Measurements from ENCODE around the gene BLVRB. TPM values are rescaled to one million over a fixed set of nuclear protein-coding genes. Genes with fewer than 3 reads are reported as not detected.
"Not testable (repeated sequence)": the region's sequence is repeated elsewhere in the genome, so short reads cannot be mapped to it uniquely, and the experiment has no call there.

BLVRB gene
- total and polyA plus RNA-seq, 9 donors = 16.8 to 135 (median 75.5) TPM

GRCh38 chr19:40410030-40410389 is 55.5 kb downstream of the BLVRB start:
- peak in 1 of 5 donors; percentile 19 for DNase-seq
- WGBS, 3 donors = 68 to 71% (median 69%) methylated on average over 9 of the region's 9 CpGs
- no peak for TF ChIP-seq POLR2A (IDR thresholded peaks at IDR 0.05)
- no peak for TF ChIP-seq CTCF (IDR thresholded peaks at IDR 0.05)
- TF ChIP-seq EP300 (IDR thresholded peaks at IDR 0.05) = no peak
- Histone ChIP-seq H3K27ac (no peak overlapping the region), H3K36me3 (no peaks in the 10 kb centered on the region), H3K9me3 (no peaks in the 10 kb centered on the region), H3K27me3 (no peaks in the 10 kb centered on the region), H3K4me1 (ENCODE audit: insufficient read depth) (no peaks in the 10 kb centered on the region), H3K4me3 (no peak overlapping the region)
- intact Hi-C loops (cut with DNase I) = no loop called here

GRCh38 chr19:40408598-40408925 is 57.0 kb downstream of the BLVRB start:
- H3K27ac ChIP-seq; H3K27me3 ChIP-seq; DNase-seq; intact Hi-C loops (cut with DNase I); H3K4me3 ChIP-seq; H3K9me3 ChIP-seq; H3K36me3 ChIP-seq; H3K4me1 ChIP-seq (ENCODE audit: insufficient read depth): not testable (repeated sequence)
- 65 to 76% (median 73%) methylated on average over 8 of the region's 8 CpGs for WGBS, 3 donors

- Histone ChIP-seq H3K27ac (no peak overlapping the region), H3K4me1 (ENCODE audit: insufficient read depth) (no peaks in the 10 kb centered on the region), H3K4me3 (no peak overlapping the region), H3K27me3 (no peaks in the 10 kb centered on the region), H3K36me3 (no peaks in the 10 kb centered on the region), H3K9me3 (no peaks in the 10 kb centered on the region)
- TF ChIP-seq EP300 (IDR thresholded peaks at IDR 0.05) (no peak), POLR2A (IDR thresholded peaks at IDR 0.05) (no peak), CTCF (IDR thresholded peaks at IDR 0.05) (no peak)
- intact Hi-C loops (cut with DNase I) = no loop called here
- WGBS, 3 donors = 40 to 55% (median 48%) methylated on average over 22 of the region's 22 CpGs
- DNase-seq = peak in 1 of 5 donors; percentile 19
Measured at GRCh38 chr19:40407714-40408597, 57.6 kb downstream of the BLVRB start.

- H3K27ac ChIP-seq = peak overlapping the region; percentile 80 to 87
- intact Hi-C loops (cut with DNase I) = no loop called here
- DNase-seq = peak; percentile 86 to 92 (median 88)
- H3K9me3 ChIP-seq = no peaks in the 10 kb centered on the region
- H3K27me3 ChIP-seq = no peaks in the 10 kb centered on the region
- H3K36me3 ChIP-seq = no peaks in the 10 kb centered on the region
- peaks cover 2% of the 10 kb centered on the region for H3K4me1 ChIP-seq (ENCODE audit: insufficient read depth)
- TF ChIP-seq POLR2A (IDR thresholded peaks at IDR 0.05) (no peak), EP300 (IDR thresholded peaks at IDR 0.05) (no peak), CTCF (IDR thresholded peaks at IDR 0.05) (no peak)
- peak overlapping the region; percentile 54 for H3K4me3 ChIP-seq
- WGBS, 3 donors = 0 to 1% (median 0%) methylated on average over 34 to 41 of the region's 41 CpGs
Measured at GRCh38 chr19:40403262-40403984, 62.1 kb downstream of the BLVRB start.

- H3K27me3 ChIP-seq = no peaks in the 10 kb centered on the region
- intact Hi-C loops (cut with DNase I) = no loop called here
- no peak for TF ChIP-seq POLR2A (IDR thresholded peaks at IDR 0.05)
- no peak for TF ChIP-seq CTCF (IDR thresholded peaks at IDR 0.05)
- TF ChIP-seq EP300 (IDR thresholded peaks at IDR 0.05) = no peak
- WGBS, 3 donors = 6 to 40% (median 37%) methylated on average over 2 to 3 of the region's 3 CpGs
- H3K4me1 ChIP-seq (ENCODE audit: insufficient read depth) = peaks cover 5% of the 10 kb centered on the region
- no peak overlapping the region for H3K4me3 ChIP-seq
- DNase-seq = no peak
- no peaks in the 10 kb centered on the region for H3K36me3 ChIP-seq
- no peak overlapping the region for H3K27ac ChIP-seq
- H3K9me3 ChIP-seq = no peaks in the 10 kb centered on the region
Measured at GRCh38 chr19:40400559-40400958, 65.0 kb downstream of the BLVRB start.
